Heart right ventricle (tissue), 16 donors: ENCODE measurements around the gene EXD3. TPM values are rescaled to one million over a fixed set of nuclear protein-coding genes. Genes with fewer than 3 reads are reported as not detected.

Experiments used
- ATAC-seq, 8 donors: fragments of 200-7000 bp; cut with Tn5 transposase; one replicate each; pipeline ENCODE4 v1.9.1; 2020; ENCODE audit warnings: mild to moderate bottlenecking in 8 of 8, moderate library complexity in 8 of 8, moderate number of reproducible peaks in 1 of 8
- DNase-seq, 2 donors: peaks; one replicate each; pipeline ENCODE4 v3.0.0-alpha.2; 2020
- H3K27ac ChIP-seq, 10 donors: fragments of 200-600 bp; sonication (generic) in 2 of 10; one replicate each; pipeline versions ENCODE4 v1.5.0 to v1.8.0; 2020 to 2022; ENCODE audit warnings: mild to moderate bottlenecking in 3 of 10
- H3K27me3 ChIP-seq, 7 donors: fragments of 200-600 bp; one replicate each; pipeline ENCODE4 v1.8.0; 2021 to 2022; ENCODE audit warnings: mild to moderate bottlenecking in 2 of 7
- H3K36me3 ChIP-seq, 9 donors: fragments of 200-600 bp; sonication (generic) in 1 of 9; one replicate each; pipeline versions ENCODE4 v1.5.0 to v1.8.0; 2020 to 2022; ENCODE audit warnings: mild to moderate bottlenecking in 2 of 9
- H3K4me1 ChIP-seq, 9 donors: fragments of 200-600 bp; sonication (generic) in 1 of 9; one replicate each; pipeline versions ENCODE4 v1.5.0 to v1.8.0; 2020 to 2022; ENCODE audit warnings: mild to moderate bottlenecking in 4 of 9
- H3K4me3 ChIP-seq, 10 donors: fragments of 200-600 bp; sonication (generic) in 2 of 10; one replicate each; pipeline versions ENCODE4 v1.5.0 to v1.8.0; 2020 to 2022; ENCODE audit warnings: mild to moderate bottlenecking in 7 of 10, moderate library complexity in 2 of 10
- H3K9me3 ChIP-seq, 11 donors: fragments of 200-600 bp in 10 of 11; sonication (generic) in 2 of 11; one replicate each; pipeline versions ENCODE4 v1.5.0 to v1.8.0; 2013 to 2022; ENCODE audit warnings: mild to moderate bottlenecking in 2 of 11, control low read depth in 1 of 11, moderate library complexity in 1 of 11
- WGBS, 2 donors: extraction: QIAGEN DNeasy Blood & Tissue Kit; methylation state at CpG; one replicate each; pipeline ENCODE4 v1.1.7; 2013; ENCODE audit warnings: inconsistent platforms in 1 of 2; 5-methylcytosine and 5-hydroxymethylcytosine counted together
- intact Hi-C, 10 donors: fragments of 100-400 bp; cut with DNase I; formaldehyde crosslinking; loops; one replicate each; pipeline versions ENCODE4 v1.11.1 to v1.14.2; 2022
- polyA plus RNA-seq, 2 donors: library from polyadenylated mRNA; stranded (reverse); fragments of 200-250 nt; gene quantifications; one replicate each; pipeline ENCODE4 v1.2.3, GENCODE V29; 2013
- total RNA-seq, 10 donors: library from RNA; stranded (reverse); fragmentation: NEBNext Ultra II Directional in 3 of 10; extraction: Animal tissue kit (Norgen Biotek cat#: 25700) in 3 of 10; gene quantifications; one replicate each; pipeline versions ENCODE4 v1.2.1 to v1.2.4, GENCODE V29; 2021 to 2023
- TF ChIP-seq, protein P1 (sequence below), 9 donors: fragments of 200-600 bp; sonication (generic) in 2 of 9; IDR thresholded peaks; one replicate each; pipeline versions ENCODE4 v1.5.0 to v1.8.0; 2021 to 2022; ENCODE audit warnings: antibody characterized with exemption in 9 of 9, mild to moderate bottlenecking in 5 of 9, moderate library complexity in 1 of 9
- donor health status: Arrhythmogenic right ventricular cardiomyopathy.
- donor health status: ischemic (EF 13 %, LVEDD 7.1; RV severe dilation, severe dysfunction).
- donor health status: healthy with polysubstance abuse.
- donor health status: DM: no; HTN: yes; CAD: no.
- donor health status: DM: no; HTN: no; CAD: no.
- donor health status: ischemic (EF 25% LVEDD 6.9; RV normal size, moderate dysfunction).
- donor health status: ischemic (EF 25% LVEDD 5.7; RV mildly dilated, moderate dysfunction).
- donor health status: healthy.
- donor health status: DM: yes; HTN: yes; CAD: no.
- donor health status: Ischemic cardiomyopathy.
- donor health status: ischemic (EF 35%, LVEDD 5.7; RV mildly dilated, moderate dysfunction).
- donor health status: nonischemic (EF 11% LVEDD 7.7; RV severe dilation, severe dysfunction).
- donor health status: DM: yes; HTN: yes; CAD: no.
- donor health status: PGD.
- donor health status: ischemic (EF 29% LVEDD 5.4; RV normal size, mild dysfunction).
- donor health status: nonischemic (EF 23%, LVEDD 6.1; RV moderate dilation, normal function).

Gene EXD3
- total and polyA plus RNA-seq, 12 donors, result 5.8 to 33.0 (median 9.2) TPM

DNA sequence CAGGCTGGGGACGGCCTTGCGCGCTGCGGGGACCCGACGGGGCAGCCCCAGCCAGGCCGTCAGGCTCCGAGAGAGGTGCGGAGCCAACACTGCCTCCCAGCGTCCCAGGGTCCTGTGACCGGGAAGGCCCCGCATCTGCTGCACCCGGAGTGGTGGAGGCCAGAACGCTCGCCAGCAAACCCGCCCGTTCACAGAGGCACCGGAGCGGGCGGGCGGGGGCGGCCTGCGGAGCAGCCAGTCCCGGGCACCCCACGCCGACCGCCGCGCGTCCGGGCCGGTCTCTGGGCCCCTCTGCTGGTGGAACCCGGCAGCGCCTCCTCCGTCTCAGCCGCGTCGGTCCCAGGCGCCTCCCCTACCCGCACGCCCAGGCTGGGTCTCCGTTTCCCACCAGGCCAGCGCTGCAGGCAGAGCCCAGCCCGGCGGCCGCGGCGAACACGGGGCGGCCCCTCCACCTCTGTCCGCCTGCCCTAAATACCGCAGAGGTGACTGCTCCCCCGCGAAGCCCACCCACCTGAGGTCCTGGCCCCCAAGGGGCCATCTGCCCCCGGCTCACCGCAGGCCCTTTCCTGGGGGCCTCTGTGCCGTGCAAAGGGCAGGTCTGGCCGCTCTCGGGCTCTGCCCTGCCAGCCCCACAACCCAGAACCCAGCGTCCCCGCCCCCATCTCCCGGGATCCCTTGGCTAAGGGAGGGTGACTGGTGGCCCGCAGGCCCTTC lies 15.9 kb downstream of the EXD3 start:
- Histone ChIP-seq H3K36me3 (no peaks in the 10 kb centered on the region), H3K4me3 (peak overlapping the region in 9 of 10 donors; percentile 25 to 57 (median 51)), H3K9me3 (no peaks in the 10 kb centered on the region), H3K27ac (peak overlapping the region in 9 of 10 donors; percentile 42 to 85 (median 79)), H3K27me3 (peaks cover 0 to 22% (median 0%) of the 10 kb centered on the region in 7 donors), H3K4me1 (peaks cover 17 to 49% (median 34%) of the 10 kb centered on the region in 9 donors)
- WGBS, 2 donors, result 3 to 4% methylated on average over 61 to 63 of the region's 63 CpGs
- DNase-seq (peak; percentile 71 to 79), ATAC-seq (peak; percentile 82 to 88 (median 87))
- TF ChIP-seq, protein P1, sequence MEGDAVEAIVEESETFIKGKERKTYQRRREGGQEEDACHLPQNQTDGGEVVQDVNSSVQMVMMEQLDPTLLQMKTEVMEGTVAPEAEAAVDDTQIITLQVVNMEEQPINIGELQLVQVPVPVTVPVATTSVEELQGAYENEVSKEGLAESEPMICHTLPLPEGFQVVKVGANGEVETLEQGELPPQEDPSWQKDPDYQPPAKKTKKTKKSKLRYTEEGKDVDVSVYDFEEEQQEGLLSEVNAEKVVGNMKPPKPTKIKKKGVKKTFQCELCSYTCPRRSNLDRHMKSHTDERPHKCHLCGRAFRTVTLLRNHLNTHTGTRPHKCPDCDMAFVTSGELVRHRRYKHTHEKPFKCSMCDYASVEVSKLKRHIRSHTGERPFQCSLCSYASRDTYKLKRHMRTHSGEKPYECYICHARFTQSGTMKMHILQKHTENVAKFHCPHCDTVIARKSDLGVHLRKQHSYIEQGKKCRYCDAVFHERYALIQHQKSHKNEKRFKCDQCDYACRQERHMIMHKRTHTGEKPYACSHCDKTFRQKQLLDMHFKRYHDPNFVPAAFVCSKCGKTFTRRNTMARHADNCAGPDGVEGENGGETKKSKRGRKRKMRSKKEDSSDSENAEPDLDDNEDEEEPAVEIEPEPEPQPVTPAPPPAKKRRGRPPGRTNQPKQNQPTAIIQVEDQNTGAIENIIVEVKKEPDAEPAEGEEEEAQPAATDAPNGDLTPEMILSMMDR (IDR thresholded peaks at IDR 0.05), result peak; percentile 75 to 96 (median 88)
- intact Hi-C loops, result loop anchor here in 9 of 10 donors (2.0 to 5.0 kb wide), 3 partner anchors 105 to 115 kb away; partner anchors contain the start of gene NRARP (in 3 of the 9)

DNA sequence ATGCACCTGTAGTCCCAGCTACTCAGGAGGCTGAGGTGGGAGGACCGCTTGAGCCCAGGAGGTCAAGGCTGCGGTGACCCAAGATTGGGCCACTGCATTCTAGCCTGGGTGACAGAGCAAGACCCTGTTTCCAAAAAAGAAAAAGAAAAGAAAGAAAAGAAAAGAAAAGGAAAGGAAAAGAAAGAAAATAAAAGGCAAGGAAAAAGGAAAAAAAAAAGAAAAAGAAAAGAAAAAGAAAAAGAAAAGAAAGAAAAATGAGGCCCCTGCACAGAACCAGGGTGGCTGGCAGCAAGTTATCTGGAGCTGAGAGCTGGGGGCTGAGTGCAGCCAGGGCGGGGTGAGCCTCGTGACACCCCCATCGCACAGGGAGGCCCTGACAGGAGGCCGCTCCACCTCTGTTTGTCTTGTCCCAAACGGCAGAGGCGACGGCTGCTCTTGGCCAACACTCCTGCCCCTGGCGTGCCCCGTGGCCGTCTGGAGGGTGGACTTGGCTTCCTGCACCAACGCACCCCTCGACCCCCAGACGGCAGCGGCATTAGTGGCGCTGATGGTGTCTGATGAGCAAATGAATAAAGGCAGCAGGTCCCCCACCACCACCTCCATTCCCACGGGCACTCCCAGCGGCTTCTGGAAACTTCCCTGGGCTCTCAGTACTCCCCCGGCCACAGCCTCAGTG lies 16.7 kb downstream of the EXD3 start:
- TF ChIP-seq, protein P1 (IDR thresholded peaks at IDR 0.05), result no peak
- DNase-seq (no peak), ATAC-seq (peak in 2 of 8 donors; percentile 2 to 3)
- H3K4me3 ChIP-seq, result peak overlapping the region in 9 of 10 donors; percentile 25 to 57 (median 51)
- WGBS, 2 donors, result 57 to 65% methylated on average over 20 of the region's 20 CpGs
- peaks cover 11 to 42% (median 27%) of the 10 kb centered on the region in 9 donors for H3K4me1 ChIP-seq
- intact Hi-C loops, result loop anchor here in 9 of 10 donors (2.0 to 5.0 kb wide), 3 partner anchors 104 to 114 kb away; partner anchors contain the start of gene NRARP (in 3 of the 9)
- H3K9me3 ChIP-seq, result no peaks in the 10 kb centered on the region
- peaks cover 0 to 22% (median 0%) of the 10 kb centered on the region in 7 donors for H3K27me3 ChIP-seq
- H3K36me3 ChIP-seq, result no peaks in the 10 kb centered on the region
- H3K27ac ChIP-seq, result peak overlapping the region in 9 of 10 donors; percentile 42 to 85 (median 79)

DNA sequence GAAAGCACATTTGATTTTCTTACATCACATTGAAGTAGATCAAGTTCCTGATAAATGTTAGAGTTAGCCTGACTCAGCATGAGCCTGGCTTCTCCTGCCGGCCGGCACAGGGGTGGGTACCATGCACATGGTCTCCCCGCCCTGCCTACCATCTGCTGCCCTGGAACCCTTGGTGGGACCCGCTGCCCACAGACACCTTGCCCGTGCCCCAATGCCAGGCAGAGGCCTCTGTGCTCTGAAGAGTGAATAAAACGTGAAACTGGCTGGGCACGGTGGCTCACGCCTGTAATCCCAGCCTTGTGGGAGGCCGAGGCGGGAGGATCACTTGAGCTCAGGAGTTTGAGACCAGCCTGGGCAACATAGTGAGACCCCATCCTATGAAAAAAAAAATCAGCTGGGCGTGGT lies 17.3 kb downstream of the EXD3 start:
- ATAC-seq, result no peak
- H3K27ac ChIP-seq, result no peak overlapping the region
- peaks cover 6 to 37% (median 22%) of the 10 kb centered on the region in 9 donors for H3K4me1 ChIP-seq
- no peak overlapping the region for H3K4me3 ChIP-seq
- 94 to 98% methylated on average over 11 of the region's 11 CpGs for WGBS, 2 donors
- no peak for DNase-seq
- intact Hi-C loops, result loop anchor here in 9 of 10 donors (2.0 to 5.0 kb wide), 3 partner anchors 103 to 113 kb away; partner anchors contain the start of gene NRARP (in 3 of the 9)
- no peaks in the 10 kb centered on the region for H3K36me3 ChIP-seq
- H3K27me3 ChIP-seq, result peaks cover 0 to 22% (median 0%) of the 10 kb centered on the region in 7 donors
- no peaks in the 10 kb centered on the region for H3K9me3 ChIP-seq
- TF ChIP-seq, protein P1 (IDR thresholded peaks at IDR 0.05), result no peak

DNA sequence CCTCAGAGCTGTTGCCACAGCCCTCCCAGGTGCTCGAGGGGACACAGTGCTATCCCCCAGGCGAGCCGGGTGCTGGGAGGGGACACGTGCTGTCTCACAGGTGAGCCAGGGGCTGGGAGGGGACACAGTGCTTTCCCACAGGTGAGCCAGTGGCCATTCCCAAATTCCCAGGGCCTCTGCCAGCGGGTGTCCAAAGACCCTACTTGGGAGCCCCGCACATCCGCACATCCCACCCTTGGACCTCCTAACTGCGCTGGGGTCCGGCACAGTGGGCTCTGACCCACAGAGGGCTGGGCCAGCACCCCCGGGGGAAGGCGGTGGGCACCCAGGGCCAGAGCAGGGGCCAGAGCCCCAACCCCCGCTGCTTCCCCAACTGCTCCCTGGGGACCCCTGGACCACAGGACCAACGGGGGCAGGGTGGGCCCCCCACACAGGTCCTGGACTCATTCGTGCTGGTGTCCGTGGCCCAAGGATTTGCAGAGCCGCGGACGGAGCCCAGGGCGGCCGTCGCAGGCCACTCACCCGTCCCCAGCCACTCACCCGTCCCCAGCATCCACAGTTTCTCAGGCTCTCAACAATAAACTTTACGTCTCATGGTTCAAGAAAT lies 17.9 kb downstream of the EXD3 start:
- H3K36me3 ChIP-seq, result no peaks in the 10 kb centered on the region
- intact Hi-C loops, result loop anchor here in 6 of 10 donors (5.0 kb wide), 2 partner anchors 103 to 113 kb away; partner anchors contain the start of gene NRARP (in 3 of the 6)
- H3K27me3 ChIP-seq, result peaks cover 0 to 22% (median 0%) of the 10 kb centered on the region in 7 donors
- H3K9me3 ChIP-seq, result no peaks in the 10 kb centered on the region
- no peak for ATAC-seq
- WGBS, 2 donors, result 94 to 97% methylated on average over 24 of the region's 24 CpGs
- no peak for DNase-seq
- H3K27ac ChIP-seq, result no peak overlapping the region
- no peak overlapping the region for H3K4me3 ChIP-seq
- TF ChIP-seq, protein P1 (IDR thresholded peaks at IDR 0.05), result no peak
- H3K4me1 ChIP-seq, result peaks cover 6 to 31% (median 20%) of the 10 kb centered on the region in 9 donors
